NCI-H1048 (cell line): ENCODE data around the gene TMEM235.

Source experiments
- DNase-seq: peaks from one replicate; lab custom pipeline; 2025; lab: John Stamatoyannopoulos, UW

Gene TMEM235

DNA sequence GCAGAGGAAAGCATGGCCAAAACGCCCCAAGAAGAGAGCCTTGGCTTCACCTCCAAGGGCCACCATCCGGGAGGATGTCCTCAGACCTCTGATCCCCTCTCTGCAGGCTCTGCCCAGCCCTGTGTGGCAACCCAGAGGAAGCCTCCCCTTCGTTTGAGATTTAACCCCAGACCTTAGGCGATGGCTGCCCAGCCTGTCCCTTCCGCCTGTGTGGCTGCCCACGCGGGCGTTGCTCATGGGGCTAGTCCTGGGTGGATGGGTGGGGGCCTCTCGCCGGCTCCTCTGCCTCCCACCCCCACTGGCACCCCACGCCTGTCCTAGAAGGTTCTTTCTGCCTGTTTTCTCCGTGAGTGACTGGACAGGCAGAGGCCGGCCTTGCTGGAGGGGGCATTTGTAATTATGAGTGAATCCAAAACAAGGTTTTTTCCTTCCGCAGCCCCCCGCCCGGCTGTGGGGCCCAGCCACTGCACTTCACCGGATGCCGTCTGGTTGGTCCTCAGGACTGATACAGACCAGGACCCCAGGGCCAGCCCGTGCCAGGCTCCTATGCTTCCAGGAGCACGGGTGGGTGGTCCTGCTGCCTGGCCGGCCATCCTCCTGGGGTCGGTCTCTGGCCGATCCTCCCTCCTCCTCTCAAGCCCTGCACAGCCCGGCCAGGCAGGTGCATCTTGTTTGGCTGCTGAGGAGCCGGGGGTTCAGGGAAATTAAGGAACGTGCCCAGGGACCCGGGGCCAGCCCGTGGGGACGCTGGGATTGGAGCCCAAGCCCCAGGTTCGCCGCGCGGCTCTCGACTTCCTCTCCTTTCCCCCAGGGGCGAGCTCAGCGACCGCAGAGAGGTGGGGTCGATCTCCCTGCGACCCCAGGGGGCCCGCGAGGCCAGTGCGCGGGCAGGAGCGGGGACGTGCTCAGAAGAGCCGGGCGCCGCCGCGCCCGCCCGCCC, at the start of gene TMEM235:
TMEM235 (plus strand) TSS at position 636 of the 940 bp plus-strand sequence. CDS start 393 bp downstream, outside the sequence.
- no peak for DNase-seq

- DNase-seq, result no peak
Observed at GRCh38 chr17:78182504-78182903, 48.9 kb upstream of the TMEM235 start.

DNA sequence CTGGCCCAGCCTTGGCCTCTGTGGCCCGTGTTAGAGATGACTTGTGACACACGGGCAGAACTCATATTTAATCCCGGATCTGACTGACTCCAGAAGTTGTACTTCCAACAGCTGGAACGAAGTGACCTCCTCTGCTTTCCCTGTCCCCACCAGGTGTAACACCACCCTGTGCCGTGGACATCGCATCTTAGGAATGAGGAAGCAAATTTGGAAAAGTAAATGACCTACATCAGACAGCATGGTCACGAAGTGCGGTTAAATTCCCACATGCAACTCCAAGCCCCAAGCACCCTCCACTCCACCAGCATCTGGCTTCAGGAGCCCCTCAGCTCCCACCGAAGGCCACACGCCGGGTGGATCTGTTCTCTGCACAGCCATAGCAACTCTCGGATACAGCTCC, 47.5 kb upstream of the TMEM235 start:
- DNase-seq, result no peak

- DNase-seq, result no peak
Observed at GRCh38 chr17:78184351-78184750, 47.1 kb upstream of the TMEM235 start.

GRCh38 chr17:78184868-78185267, 46.6 kb upstream of the TMEM235 start:
- DNase-seq, result no peak

DNA sequence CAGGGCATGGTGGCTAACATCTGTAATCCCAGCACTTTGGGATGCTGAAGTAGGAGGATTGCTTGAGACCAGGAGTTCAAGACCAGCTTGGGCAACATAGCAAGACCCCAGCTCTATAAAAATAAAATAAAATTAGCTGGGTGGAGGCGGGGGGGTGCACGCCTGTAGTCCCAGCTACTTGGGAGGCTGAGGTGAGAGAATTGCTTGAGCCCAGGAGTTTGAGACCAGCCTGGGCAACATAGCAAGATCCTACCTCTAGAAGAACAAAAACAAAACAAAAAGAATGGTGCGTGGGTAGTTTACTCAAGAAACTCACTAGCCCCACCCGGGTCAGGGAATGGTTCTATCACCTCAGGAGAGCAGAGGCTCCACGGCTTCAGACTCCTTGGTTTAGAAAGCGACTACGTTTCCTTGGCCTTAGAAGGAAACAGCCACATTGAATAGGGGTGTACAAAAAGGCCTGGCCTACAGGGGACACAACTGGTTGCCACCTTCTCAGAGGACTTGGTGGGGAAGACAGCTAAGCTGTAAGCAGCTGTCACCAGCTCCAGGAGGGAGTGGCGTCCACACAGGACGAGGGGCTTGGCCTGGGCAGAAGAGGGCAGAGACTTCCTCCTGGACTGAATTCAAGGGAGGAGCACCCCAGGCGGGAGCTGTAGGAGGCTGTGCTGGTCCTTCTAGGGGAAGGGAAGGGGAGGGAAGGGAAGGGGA, 45.3 kb upstream of the TMEM235 start:
- no peak for DNase-seq

GRCh38 chr17:78186692-78187595, 44.5 kb upstream of the TMEM235 start, which contains the start of the genes AFMID and TK1:
TSS of gene AFMID (plus strand) at chr17:78187362. CDS start at chr17:78187371, 9 bp downstream.
TSS of gene TK1 (minus strand) at chr17:78187052. CDS start at chr17:78186994, 58 bp downstream.
- DNase-seq, result peak; percentile 89

- no peak for DNase-seq
Observed at GRCh38 chr17:78196716-78197115, 34.7 kb upstream of the TMEM235 start.

DNA sequence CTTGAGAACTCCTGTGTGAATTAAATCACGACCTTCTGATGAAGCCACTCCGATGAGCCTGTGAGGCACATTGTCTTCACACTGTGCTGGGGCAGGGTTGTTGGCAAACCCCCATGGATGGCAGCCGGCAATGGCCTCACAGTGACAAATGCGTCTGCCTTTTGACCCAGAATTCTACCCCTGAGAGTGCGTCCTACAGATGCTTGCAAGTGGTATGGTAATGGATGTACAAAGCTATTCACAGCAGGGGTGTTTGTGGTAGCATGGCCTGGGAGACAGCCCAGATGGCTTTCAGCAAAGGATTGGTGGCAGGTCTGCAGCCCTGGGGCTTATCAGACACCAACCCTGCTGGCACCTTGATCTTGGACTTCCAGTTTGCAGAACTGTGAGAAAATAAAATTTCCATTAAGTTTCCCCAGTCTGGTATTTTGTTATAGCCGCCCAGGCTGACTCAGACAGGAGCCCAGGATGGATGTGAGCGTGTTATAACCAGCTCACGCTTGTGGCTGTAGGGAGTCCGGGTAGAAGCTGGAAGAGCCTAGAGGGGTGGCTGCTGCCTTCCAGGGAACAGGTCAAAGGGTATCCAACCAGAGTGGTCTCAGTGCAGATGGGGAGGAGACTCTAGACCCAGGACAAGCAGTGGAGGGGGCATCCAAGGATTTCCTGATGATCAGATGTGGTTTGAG, 34.1 kb upstream of the TMEM235 start:
- no peak for DNase-seq

DNA sequence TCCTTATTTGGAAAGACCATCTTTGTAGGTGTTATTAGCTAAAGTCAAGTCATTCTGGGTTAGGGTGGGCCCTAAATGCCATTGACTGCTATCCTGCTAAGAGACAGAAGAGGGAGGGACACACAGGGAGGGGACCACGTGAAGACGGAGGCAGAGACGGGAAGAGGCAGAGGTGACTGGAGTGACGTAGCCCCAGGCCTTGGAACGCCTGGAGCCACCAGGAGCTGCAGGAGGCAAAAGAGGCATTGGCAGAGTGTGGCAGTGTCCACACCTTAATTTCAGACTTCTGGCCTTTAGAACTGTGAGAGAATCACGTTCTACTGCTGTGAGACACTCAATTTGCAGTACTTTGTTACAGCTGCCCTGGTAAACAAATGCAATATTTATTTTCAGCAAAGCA, 31.0 kb upstream of the TMEM235 start:
- no peak for DNase-seq

DNA sequence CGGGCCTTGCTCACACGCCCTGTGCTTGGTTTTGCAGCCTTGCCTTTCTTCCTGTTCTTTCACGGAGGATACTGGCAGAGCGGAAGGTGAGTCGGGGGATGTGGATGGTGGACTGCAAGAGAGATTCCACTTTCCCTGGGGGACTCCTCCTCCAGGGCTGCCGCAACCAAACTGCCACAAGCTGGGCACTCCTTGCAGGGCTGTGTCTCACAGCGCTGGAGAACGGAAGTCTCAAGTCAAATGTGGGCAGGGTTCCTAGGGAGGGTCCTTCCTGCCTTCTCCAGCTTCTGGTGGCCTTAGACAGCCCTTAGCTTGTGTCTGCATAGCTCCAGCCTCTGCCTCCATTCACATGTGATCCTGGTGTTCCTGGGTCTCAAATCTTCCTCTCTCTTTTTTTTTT, 28.8 kb upstream of the TMEM235 start:
- no peak for DNase-seq

- DNase-seq, result no peak
Observed at GRCh38 chr17:78204387-78205123, 26.9 kb upstream of the TMEM235 start.

DNA sequence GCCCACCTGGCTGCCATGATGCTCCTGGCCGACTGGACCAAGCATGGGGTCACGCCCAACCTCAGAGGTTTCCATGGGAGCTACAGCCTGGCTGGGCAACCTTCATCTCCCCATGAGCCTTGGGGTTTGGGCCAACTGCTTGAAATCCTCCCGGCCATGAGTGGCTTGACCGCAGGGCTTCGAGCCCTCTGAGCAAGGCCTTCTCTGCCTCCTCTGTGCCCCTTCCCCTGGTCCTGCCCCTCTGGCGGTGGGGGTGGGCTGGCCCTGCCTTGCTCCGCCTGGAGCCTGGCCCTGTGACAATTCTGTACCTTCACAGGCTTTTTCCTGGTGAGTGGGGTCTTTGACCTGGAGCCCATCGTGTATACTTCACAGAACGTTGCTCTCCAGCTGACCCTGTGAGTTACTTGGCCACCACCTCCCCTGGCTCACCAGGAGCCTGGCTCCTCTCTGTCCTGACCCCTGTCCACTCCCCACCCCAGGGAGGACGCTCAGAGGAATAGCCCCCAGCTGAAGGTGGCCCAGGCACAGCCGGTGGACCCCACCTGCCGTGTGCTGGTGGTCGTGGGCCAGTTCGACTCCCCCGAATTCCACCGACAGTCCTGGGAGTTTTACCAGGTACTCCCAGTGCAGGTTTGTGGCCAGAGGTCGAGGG, 26.2 kb upstream of the TMEM235 start:
- no peak for DNase-seq

- DNase-seq, result no peak
Observed at GRCh38 chr17:78206298-78206697, 25.1 kb upstream of the TMEM235 start.

- no peak for DNase-seq
Observed at GRCh38 chr17:78208486-78208885, 22.9 kb upstream of the TMEM235 start.

DNA sequence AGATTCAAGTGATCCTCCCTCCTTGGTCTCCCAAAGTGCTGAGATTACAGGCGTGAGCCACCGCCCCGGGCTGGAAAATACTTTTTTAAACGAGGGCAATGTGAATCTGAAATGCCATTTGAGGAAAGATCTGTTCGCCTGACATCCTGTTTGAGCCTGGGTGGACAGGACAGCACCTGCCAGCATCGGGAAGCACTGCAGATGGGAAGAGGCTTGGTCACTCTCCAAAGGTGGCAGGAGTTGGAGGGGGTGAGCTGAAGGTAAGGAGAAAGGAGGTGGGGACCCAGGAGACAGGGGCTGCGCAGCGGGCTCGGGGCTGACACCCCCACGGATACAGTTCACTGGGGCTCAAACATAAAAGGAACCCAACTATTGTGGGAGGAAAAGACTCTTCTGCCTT, 21.3 kb upstream of the TMEM235 start:
- DNase-seq, result no peak

GRCh38 chr17:78211032-78211431, 20.4 kb upstream of the TMEM235 start:
- no peak for DNase-seq

DNA sequence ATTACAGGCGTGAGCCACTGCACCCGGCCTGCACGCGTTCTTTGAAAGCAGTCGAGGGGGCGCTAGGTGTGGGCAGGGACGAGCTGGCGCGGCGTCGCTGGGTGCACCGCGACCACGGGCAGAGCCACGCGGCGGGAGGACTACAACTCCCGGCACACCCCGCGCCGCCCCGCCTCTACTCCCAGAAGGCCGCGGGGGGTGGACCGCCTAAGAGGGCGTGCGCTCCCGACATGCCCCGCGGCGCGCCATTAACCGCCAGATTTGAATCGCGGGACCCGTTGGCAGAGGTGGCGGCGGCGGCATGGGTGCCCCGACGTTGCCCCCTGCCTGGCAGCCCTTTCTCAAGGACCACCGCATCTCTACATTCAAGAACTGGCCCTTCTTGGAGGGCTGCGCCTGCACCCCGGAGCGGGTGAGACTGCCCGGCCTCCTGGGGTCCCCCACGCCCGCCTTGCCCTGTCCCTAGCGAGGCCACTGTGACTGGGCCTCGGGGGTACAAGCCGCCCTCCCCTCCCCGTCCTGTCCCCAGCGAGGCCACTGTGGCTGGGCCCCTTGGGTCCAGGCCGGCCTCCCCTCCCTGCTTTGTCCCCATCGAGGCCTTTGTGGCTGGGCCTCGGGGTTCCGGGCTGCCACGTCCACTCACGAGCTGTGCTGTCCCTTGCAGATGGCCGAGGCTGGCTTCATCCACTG, 17.3 kb upstream of the TMEM235 start, which contains the start of gene BIRC5:
BIRC5 (plus strand) TSS at position 238 of the 690 bp plus-strand sequence; CDS start at position 302, 64 bp downstream.
- peak; percentile 79 for DNase-seq

DNA sequence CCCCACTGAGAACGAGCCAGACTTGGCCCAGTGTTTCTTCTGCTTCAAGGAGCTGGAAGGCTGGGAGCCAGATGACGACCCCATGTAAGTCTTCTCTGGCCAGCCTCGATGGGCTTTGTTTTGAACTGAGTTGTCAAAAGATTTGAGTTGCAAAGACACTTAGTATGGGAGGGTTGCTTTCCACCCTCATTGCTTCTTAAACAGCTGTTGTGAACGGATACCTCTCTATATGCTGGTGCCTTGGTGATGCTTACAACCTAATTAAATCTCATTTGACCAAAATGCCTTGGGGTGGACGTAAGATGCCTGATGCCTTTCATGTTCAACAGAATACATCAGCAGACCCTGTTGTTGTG, 16.7 kb upstream of the TMEM235 start:
- DNase-seq, result no peak
